Measurements from ENCODE around the gene SPRR4. TPM values are rescaled to one million over a fixed set of nuclear protein-coding genes. Genes with fewer than 3 reads are reported as not detected.

Gene SPRR4
- total and polyA plus RNA-seq, 2 donors (not counting 3 experiments of a cell fraction or from before 2014, with no cell fraction given) = not detected

DNA sequence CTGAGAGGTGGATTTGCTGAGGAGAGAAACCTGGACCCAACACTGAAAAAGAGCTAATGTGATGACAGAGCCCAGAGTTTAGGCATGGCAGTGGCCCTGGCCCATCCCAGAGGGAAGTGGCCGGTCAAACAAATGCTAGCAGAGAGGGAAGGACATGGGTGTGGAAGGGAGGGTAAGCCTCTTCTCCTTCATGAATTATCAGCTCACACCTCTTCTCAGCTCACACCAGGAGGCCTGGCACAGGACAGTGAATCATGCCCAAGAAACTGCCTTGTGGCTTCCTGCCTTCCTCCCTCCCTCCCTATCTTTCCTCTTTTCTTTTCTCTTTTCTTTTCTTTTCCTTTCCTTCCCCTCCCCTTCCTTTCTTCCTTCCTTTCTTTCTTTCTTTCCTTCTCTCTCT is 29.8 kb downstream of the SPRR4 start:
- no peak for FAIRE-seq
- CTCF ChIA-PET = no interaction called here

More for the DNA sequence above, 29.8 kb downstream of the SPRR4 start:
- TF ChIP-seq MYC (IDR thresholded peaks at IDR 0.05; ENCODE audit: low read depth, low read length) = no peak
- TF ChIP-seq JUN (IDR thresholded peaks at IDR 0.05; ENCODE audit: borderline replicate concordance, insufficient read depth, insufficient read length, low read depth) = no peak
- TF ChIP-seq CTCF (IDR thresholded peaks at IDR 0.05; ENCODE audit: extremely low read depth in 1 of 2, insufficient read depth in 1 of 2, low read depth in 1 of 2, low read length in 2 of 2) = no peak
- no peak for TF ChIP-seq EZH2 (IDR thresholded peaks at IDR 0.05; ENCODE audit: borderline replicate concordance, low read depth, low read length, severe bottlenecking)
- TF ChIP-seq POLR2AphosphoS5 (IDR thresholded peaks at IDR 0.05; ENCODE audit: insufficient read depth, low read depth, low read length) = no peak
- no peak for TF ChIP-seq POLR2A (IDR thresholded peaks at IDR 0.05; ENCODE audit: low read depth, low read length)
- intact Hi-C loops (cut with micrococcal nuclease) = no loop called here
- no peak for DNase-seq (ENCODE audit: low read depth, low spot score)
- POLR2A ChIA-PET = no interaction called here
- dilution Hi-C loops (cut with MboI; ENCODE audit: extremely low pct_ligation_motif_present, low sequenced_read_pairs) = no loop called here
- H3K4me3 ChIP-seq (replicated peaks in 1 of 3; ENCODE audit: insufficient read depth in 1 of 3, low read depth in 1 of 3, low read length in 3 of 3) = no peak overlapping the region
- H3K27me3 ChIP-seq (ENCODE audit: control insufficient read depth in 2 of 2, insufficient read depth in 2 of 2, low read length in 2 of 2) = no peaks in the 10 kb centered on the region
- H3K27ac ChIP-seq (ENCODE audit: insufficient read depth, low read depth, low read length) = no peak overlapping the region
- H3K36me3 ChIP-seq (ENCODE audit: control insufficient read depth in 2 of 2, extremely low read depth in 1 of 2, insufficient read depth in 2 of 2, low read length in 2 of 2) = no peaks in the 10 kb centered on the region
- no peaks in the 10 kb centered on the region for H4K20me1 ChIP-seq (replicated peaks; ENCODE audit: control insufficient read depth, extremely low read depth, insufficient read depth, low read length)
- no peaks in the 10 kb centered on the region for H3K4me1 ChIP-seq (ENCODE audit: control insufficient read depth, extremely low read depth, insufficient read depth, low read length)
- no peak overlapping the region for H3K4me2 ChIP-seq (ENCODE audit: insufficient read depth, low read length)
- no TSS peak for BruUV-seq (replicated peaks)
- no peaks in the 10 kb centered on the region for H3K9me3 ChIP-seq (replicated peaks; ENCODE audit: control insufficient read depth, insufficient read depth, low read length)
- no peaks in the 10 kb centered on the region for H3K79me2 ChIP-seq (ENCODE audit: control insufficient read depth, insufficient read depth, low read length)
- no peak overlapping the region for H3K9ac ChIP-seq (replicated peaks; ENCODE audit: extremely low read depth, insufficient read depth, low read length)
- H3K9me1 ChIP-seq (replicated peaks; ENCODE audit: control insufficient read depth, extremely low read depth, insufficient read depth, low read length) = no peaks in the 10 kb centered on the region
- no peak overlapping the region for H2AFZ ChIP-seq (ENCODE audit: low read depth, low read length)
